ENCODE results near the gene HOXB7. TPM values are rescaled to one million over a fixed set of nuclear protein-coding genes. Genes with fewer than 3 reads are reported as not detected.
A peak's percentile ranks its signal among the peaks of the same experiment; 100 is the strongest.

HOXB7 gene
- total RNA-seq, 1 donor from 2014 or later: 9.9 TPM

- no peak for DNase-seq
These were observed 1.8 kb downstream of the HOXB7 start for GRCh38 chr17:48609033-48609432.

DNA sequence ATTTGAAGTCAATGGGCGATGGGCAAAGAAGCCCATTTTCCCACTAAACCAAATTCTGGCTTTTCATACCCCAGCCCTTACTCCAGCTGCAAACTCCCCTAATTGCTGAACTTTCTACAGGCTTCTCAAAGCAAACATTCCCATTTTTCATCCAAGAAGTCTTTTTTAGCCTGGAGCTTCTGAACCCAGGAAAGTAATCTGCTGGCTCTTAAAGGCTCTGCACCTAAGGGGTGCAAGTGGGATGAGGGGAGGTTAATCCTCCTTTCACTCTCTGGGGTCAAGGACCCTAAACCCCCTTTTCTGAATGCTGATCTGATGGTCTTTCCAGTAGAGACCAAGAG, 2.4 kb downstream of the HOXB7 start:
- DNase-seq: no peak

GRCh38 chr17:48606892-48607614, 3.8 kb downstream of the HOXB7 start:
- DNase-seq: no peak

DNA sequence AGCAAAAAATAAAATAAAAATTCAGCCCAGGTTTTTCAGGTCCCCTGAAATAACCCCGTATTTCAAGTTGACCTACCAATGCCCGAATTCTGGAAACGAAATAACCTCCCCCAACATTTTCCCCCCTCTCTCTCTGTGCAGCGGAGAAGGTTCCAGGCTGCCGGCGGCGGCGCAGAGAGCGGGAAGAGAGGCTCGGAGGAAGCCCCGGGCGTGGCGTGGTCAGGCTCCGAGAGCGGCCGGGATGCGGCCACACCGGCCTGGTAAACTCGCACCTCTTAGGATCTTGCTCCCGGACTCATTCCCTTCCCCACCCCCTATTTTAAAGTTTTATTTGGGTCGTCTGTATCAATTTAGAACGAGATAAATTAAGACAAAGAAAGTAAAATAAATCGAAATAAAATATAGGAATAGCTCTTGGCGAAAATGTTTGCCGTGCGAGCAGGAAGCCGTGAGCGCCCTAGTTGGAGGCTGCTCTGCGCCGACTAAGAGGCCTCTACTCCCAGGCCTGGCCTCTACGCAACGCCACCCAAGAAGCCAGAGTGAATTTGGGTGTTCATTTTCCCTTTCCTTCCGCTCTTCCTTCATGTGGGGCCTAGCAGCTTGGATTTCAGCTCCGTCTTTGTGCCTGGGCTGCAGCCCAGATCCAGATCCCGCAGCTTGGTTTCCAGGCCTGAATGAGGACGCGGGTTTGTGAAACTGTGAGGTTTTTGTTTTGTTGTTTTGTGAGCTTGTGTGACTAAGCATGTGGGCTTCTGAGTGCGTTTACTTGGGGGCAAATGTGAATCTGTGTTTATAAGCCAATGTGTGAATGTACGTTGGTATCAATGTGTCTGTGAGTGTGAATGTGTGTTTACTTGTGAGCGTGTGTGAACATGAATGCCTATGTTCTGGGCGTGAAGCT, 4.6 kb downstream of the HOXB7 start:
- peak; percentile 29 for DNase-seq

- peak; percentile 36 for DNase-seq
These were observed 5.4 kb downstream of the HOXB7 start for GRCh38 chr17:48605409-48605919.

DNA sequence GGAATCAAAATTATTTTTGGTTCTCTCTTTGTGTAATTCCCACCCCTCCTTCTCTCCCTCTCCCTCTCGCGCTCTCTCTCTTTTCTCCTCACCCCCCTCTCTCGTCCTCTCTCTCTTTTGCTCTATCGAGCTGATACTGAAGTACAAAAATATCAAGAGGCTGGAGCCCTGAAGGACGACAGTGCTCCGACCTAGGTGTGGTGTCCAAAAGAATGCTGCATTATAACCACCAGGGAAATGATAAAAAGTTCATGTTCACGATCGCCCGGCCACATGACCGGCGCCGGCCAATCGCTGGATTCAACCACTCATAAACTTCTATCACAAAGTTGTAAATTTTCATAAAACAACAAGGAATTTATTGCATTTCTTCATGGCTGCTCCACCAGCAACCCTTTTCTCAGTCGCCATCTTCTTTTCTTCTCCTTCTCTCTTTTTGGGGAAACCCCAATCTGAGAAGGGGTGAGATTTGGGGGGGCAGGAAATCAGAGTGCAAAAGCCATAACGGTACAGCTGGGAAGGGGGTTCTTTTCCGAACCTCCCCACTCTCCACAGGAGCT, 6.0 kb downstream of the HOXB7 start, which contains the start of gene HOXB6:
TSS of gene HOXB6 (minus strand) at position 217 of the 560 bp plus-strand sequence. CDS start 6,836 bp downstream, outside the sequence.
- peak; percentile 82 for DNase-seq

DNA sequence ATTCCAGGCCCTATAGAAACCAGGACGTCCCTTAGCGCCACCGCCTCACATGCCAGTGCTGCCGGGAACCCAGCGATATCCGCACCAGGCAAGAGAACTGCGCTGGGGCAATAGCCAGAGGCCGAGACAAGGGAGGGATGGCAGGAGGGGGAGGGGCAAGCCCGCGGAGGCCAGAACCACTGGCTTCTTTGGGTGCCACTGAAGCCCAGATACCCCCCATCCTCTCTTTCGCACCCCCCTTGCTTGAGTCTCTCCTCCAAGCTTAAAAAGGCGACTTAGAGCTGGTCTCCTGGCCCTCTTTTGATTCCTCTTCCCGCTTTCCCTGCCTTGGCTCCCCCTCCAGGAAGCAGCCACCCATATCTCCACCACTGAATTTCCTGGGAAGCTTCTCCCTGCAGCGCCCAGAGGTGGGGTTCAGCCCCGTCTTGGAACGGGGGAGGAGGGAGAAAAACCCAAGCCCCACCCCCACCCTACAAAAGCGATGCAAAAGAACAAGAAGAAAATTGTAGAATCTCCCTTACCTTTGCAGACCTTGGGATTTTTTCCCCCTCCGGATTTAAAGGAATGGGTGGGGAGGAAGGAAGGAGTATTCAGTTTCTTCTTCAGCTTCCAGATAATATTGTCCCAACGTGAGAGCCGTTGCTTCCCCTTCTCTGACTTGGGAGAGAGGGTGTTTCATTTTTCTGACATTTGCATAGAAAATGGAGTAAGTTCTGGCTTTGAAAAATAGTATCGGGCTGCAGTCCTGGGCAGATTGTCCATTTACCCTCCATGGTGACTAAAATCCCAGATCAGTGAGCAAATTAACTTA, 6.7 kb downstream of the HOXB7 start:
- no peak for DNase-seq

- no peak for DNase-seq
These were observed 9.0 kb downstream of the HOXB7 start for GRCh38 chr17:48601539-48602425.

DNA sequence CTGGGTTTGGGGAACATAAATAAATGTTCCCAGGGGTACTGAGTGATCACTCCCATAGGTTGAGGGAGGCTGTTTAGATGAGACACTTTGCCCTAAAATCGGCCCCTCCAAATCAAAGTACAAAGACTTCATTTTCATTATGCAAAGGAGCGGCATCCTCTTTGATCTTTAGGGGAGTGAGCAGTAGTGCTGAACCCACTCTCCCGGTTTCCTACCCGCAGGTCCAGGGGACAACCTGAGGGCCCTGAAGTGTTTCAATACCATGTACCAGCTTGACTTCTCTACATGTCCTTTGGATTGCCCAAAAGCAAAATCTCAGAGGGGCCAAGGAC, 9.6 kb downstream of the HOXB7 start:
- no peak for DNase-seq

- no peak for DNase-seq
These were observed 10.3 kb downstream of the HOXB7 start for GRCh38 chr17:48600244-48601098.

GRCh38 chr17:48599354-48599753, 11.5 kb downstream of the HOXB7 start:
- DNase-seq: no peak

DNA sequence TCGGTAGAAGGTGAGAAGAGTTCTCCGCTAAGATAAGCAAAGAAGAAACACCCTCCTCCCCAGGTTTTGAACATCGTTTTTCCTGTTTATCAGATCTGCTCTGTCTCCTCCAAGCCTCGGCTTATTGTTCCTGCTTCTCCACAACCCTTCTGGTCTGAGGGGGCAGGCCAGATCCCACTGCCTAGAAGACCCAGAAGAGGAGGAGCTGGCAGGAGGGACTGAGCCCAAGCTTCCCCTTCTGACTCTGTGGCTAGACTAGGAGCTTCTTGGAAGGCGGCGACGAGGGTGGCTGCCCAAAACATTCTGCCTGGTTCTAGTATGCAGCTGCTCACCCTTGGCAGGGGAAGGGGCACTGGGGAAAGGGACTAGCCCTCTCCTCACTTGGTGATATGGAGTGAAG, 12.1 kb downstream of the HOXB7 start:
- DNase-seq: peak; percentile 30

DNA sequence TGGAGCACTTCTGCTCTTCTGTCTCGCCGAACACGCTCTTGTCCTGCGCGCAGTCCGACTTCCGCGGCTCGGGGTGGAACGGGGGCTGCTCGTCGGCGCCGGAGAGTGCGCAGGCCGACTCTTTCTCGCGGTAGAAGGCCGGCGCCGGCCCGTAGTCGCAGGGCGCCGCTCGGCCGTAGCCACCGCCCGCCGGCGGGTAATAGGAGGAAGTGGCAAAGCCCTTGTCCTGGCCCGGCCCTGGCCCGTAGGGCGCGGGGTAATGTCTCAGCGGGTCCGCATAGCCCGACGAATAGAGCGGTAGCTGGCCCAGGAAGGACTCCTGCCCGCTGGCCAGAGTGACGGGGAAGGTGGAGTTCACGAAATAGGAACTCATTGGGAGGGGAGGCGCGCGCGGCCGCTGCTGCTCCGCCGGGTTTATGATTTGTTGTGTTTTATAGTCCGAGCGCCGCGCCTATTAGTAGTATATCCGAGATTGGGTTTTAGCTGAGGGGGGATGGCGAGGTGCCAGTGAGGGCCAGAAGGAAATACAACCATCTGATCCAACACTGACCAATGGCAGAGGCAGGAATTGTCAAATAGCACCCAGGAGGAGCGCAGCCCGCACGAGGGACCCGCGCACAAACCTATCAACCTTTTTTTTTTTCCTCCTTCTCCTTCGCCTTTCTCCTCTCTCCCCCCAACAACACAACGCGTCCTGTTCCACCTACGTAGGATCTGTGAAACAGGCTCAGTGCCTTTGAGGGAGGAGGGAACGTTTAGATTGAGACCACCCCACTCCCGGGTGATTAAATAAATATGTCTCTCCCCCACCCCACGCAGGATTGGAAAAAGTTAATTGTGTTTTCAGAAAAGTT, 12.8 kb downstream of the HOXB7 start:
- peak; percentile 71 for DNase-seq

DNA sequence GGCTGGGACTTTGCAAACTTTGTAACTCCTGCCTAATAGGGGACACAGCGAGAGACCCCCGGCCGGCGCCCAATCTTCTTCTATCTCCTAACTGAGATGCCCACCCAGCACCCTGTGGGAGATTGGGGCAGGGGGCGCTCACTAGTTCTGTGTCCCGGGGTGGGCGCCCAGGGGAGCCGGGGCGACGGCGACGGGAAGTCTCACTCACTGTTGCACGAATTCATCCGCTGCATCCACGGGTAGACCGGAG, 13.4 kb downstream of the HOXB7 start:
- DNase-seq: no peak

DNA sequence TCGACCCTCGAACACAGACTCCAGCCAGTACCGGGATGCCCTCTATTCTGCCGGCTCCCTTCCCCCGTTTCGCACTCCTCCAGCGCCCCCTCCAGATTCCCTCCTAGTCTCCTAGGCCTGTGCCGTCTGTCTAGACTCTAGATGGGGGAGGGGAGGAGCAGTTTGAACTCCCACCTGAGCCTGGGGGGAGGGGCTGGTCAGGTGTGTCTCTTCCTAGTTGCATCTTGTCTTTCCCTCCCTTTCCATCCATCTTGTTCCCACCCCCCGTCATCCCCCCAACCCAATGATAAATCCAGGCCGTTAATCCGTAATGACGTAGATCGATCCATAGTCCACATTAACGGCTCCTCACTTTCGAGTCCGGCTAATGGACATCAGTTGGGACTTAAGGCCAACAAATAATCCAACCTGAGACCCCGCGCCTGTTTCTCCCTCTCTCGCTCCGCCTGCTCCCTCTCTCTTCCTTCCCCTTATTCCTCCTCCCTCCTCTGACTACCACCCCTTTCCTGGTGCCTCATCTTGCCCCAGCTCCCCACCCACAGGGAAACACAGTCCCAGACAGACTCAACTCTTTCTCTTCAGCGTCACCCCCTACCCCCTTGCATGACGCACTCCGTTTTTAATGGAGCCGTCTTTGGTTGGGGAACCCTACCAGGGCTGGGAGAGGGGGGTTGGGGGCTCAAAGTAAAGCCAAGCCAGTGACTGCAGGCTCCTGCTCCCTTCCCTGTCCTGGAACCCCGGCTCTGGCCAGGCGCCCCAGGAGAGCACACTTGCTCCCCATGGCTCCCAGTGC, 13.9 kb downstream of the HOXB7 start:
- peak; percentile 30 for DNase-seq

GRCh38 chr17:48596000-48596734, 14.7 kb downstream of the HOXB7 start:
- no peak for DNase-seq

DNA sequence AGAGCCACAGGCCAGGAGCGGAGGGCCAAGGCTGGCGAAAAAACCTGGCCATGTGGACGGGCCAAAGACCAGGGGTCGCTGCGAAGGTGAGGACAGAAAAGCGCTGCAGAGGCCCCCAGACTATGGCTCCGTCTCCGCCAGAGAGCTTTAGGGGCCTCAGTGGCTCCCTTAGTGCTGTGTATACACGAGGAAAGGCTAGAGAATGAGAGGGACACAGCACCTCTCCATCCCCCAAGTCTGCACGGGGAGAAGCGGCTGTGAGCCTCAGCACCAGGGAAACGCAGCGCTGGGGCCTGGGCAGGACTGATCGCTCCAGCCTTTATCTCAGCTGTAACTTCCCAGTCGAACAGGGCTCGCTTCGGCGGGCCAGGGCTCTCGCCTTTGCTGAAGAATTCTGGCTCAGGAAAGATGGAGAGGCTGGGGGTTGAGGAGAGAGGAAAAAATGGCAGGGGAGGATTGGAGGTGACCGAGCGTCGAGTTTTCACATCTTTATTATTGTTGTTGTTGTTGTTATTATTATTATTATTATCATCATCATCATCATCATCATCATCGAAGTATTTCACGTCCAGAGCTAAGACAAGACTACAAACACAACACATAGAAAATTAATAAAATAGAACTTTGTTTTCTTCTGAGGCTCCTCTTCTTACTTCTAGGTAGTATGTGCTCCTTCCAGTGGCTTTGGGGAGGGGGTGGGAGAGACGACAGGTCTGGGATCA, 15.4 kb downstream of the HOXB7 start:
- no peak for DNase-seq

Measured in dermis blood vessel endothelial cell (primary cell).